OCI-M1 (cell line): Measurements from ENCODE around the gene MARCHF2.

Source experiments
- DNase-seq: peaks from one replicate; lab custom pipeline; 2025; lab: John Stamatoyannopoulos, UW

The MARCHF2 gene

DNA sequence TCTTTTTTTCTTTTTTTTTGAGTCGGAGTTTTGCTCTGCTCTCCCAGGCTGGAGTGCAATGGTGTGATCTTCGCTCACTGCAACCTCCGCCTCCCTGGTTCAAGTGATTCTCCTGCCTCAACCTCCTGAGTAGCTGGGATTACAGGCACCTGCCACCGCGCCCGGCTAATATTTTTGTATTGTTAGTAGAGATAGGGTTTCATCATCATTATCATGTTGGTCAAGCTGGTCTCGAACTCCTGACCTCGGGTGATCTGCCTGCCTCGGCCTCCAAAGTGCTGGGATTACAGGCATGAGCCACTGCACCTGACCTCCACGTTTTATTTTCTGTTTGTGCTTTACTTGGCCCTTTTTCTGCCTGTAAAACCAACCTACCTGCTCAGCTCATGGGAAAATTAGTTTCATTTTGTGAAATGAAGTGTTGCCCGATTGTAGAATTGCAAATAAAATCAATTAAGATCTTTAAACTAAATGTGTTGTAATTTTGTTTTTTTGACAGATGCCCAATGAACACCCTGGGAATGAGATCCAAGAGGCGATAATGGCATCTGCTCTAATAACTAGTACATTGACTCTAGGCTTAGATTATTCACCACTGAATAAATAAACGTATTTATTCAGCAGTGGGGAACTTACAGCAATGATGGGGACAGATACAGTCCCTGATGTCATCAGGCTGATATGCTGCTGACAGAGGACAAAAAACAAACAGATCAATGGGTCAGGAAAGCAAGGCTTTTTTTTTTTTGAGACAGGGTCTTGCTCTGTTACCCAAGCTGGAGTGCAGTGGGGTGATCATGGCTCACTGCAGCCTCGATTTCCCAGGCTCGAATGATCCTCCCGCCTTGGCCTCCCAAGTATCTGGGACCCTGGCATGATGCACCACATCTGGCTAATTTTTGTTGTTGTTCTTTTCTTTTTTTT, 25.2 kb upstream of the MARCHF2 start:
- DNase-seq, result no peak

DNA sequence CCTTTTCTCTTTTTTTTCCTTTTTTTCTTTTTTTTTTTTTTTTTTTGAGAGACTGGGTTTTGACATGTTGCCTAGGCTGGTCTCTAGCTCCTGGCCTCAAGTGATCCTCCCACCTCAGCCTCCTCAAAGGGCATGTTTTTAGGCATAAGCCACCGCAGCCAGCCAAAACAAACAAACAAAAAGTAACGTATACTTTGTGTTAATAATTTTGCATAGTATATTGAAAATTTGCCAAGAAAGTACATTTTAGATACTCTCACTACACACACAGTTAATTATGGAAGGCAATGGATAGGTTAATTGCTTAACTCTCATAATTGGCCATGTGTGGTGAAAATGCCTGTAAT, 24.5 kb upstream of the MARCHF2 start:
- DNase-seq, result no peak

DNA sequence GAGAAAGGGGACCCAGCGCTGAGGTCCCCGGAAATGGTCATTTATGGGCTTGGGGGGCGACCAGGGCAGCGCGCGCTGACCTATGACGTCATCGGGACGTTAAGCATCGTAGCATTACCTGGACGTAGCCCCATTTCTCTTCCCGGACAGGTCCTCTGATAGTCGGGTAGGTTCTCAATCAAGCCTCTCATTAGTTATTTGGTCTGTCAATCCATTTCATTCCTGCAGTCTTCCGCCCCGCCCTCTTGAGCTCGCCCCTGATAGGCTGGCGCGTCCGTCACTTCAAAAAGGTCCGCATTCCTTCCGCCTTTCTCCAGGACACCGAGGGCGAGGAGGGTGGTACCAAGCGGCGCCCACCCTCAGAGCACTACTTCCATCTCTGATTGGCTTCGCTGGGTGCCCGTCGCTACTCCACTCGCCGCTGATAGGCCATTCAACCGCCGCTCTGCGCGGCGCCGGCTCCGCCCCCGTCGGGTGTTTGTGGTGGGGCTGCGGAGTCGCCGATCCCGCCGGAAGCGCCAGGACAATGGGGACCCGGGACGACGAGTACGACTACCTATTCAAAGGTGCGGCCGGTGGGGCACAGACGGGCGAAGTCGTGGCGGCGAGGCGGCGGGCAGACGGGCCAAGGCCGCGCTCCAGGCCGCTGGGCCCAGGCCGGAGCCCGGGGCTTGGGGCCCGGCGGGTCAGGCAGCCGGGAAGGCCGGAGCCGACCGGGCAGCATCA, 23.1 kb upstream of the MARCHF2 start, which contains the start of gene RAB11B:
RAB11B (plus strand) TSS at position 470 of the 726 bp plus-strand sequence; CDS start at position 527, 57 bp downstream.
- DNase-seq, result peak; percentile 100

- peak; percentile 99 for DNase-seq
Measured at GRCh38 chr19:8390617-8390981, 22.5 kb upstream of the MARCHF2 start.

DNA sequence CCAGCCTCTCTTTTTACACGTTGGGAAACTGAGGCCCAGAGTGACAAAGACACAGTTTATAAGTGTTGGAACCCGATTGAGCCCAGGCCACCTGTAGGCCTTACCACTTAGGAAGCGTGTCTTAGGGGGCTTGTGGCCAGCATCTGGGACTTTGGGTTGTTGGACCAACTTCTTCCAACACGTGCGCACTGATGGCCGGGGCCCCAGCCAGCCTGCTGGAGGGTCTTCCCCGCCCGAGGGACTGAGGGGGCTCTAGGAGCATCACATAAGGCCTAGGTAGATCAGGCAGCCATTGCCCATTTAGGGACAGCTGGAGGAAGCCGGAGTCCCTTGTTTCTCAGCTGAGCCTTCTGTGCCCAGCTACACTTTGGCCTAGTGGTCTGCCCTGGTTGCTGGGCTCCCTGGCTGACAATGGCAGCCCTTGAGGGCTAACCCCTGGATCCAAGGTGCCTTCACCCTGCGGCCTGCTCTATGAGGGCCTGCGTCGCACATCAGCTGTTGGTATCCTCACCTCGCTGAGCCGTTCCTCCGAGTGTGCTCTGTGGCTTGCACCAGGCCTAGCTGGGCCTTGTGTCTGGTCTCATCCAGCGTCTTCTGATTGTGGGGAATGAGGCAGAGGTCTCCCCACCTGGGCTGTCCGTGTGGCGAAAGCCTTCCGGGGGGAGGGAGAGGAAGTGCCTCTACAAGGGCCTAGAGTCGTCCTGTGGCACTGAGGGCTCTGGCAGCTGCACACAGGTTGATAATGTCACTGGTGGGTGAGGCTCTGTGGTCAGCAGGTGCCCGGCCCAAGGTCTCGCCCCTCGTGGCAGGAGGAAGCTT, 21.7 kb upstream of the MARCHF2 start:
- DNase-seq, result no peak

GRCh38 chr19:8392017-8392591, 21.0 kb upstream of the MARCHF2 start:
- DNase-seq, result no peak

DNA sequence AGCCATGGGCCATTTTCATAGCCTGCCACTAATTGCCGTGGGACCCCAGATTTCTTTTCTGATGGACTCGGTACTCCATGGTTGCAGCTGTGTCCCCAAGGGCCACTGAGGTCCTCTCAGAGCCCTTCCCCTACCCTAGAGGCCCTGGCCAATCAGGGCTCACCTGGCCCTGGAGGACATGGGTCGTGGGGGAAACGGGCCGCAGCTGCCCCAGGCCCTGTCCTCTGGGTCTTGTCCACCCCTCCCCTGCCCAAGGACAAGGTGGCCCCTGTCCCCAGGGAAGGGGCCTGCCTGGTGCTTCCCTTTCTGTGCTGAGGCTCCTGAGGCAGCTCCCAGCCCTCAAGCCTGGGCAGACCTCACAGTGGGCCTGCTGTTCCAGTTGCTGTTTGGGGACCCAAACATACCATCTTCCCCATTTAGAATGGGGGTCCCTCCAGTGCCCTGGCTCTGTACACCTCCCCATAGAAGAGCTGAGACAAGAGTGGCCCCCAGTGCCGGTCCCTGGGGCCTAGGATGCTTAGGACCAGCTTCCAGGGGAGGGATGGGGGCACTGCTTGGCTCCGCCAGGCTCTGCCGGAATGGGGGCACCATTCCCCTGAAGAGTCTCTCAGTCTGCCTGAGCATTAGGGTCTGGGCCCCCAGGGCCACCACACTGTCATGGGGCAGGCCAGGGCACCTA, 19.8 kb upstream of the MARCHF2 start:
- no peak for DNase-seq

- no peak for DNase-seq
Measured at GRCh38 chr19:8393871-8394250, 19.2 kb upstream of the MARCHF2 start.

- DNase-seq, result no peak
Measured at GRCh38 chr19:8395621-8396082, 17.5 kb upstream of the MARCHF2 start.

GRCh38 chr19:8396185-8396562, 16.9 kb upstream of the MARCHF2 start:
- no peak for DNase-seq

- peak; percentile 77 for DNase-seq
Measured at GRCh38 chr19:8396563-8397203, 16.4 kb upstream of the MARCHF2 start.

DNA sequence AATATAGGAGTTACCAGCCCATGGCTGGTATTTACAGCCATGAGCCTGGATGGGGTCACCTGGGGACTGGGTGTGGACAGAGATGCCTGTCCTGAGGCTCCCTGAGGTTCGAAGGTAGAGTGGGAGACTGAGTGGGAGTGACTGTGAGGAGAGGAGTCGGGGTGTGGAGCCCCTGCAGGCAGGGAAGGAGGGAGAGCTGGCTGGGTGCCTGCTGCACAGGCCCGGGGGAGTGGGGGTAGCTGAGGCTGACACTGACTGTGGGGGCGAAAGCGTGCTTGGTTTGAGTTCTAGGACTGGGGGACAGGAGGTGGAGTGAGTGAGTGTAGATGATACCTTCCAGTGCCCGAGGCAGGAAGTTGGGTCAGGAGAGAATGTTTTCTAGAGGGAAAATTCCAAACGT, 15.8 kb upstream of the MARCHF2 start:
- no peak for DNase-seq

DNA sequence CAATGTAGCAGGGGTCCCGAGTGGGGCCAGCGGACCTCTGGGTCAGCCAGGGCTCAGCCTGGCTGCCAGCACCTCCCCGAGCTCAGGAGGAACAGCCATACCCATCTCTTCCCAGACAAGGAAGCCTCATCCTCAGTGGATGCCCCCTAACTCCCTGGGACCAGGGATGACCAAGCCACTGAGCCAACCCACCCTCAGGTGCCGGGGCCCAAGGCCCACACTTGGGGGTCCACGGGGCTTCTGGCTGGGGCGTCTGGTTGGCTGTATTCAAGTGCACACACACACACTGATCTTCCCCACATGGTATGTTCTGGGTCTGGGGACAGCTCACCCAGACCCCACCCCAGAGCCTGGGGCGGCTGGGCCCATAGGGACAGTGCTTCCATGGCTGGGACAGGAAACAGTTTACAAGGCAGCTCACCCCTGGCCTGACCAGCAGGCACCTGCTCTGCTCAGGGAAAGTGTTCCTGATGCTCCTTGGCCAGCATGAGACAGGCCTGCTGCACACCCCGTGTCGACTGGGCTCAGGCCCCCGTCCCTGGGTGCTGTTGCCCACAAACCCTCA, 15.3 kb upstream of the MARCHF2 start:
- no peak for DNase-seq

- DNase-seq, result no peak
Measured at GRCh38 chr19:8398311-8398771, 14.8 kb upstream of the MARCHF2 start.

GRCh38 chr19:8399681-8400188, 13.4 kb upstream of the MARCHF2 start:
- no peak for DNase-seq

- no peak for DNase-seq
Measured at GRCh38 chr19:8401981-8402411, 11.1 kb upstream of the MARCHF2 start.

GRCh38 chr19:8403098-8403819, 9.8 kb upstream of the MARCHF2 start:
- DNase-seq, result no peak

- no peak for DNase-seq
Measured at GRCh38 chr19:8403820-8404109, 9.3 kb upstream of the MARCHF2 start.

GRCh38 chr19:8404391-8405151, 8.5 kb upstream of the MARCHF2 start:
- DNase-seq, result no peak
